Adipocyte (in vitro differentiated cells): ENCODE measurements around the gene AGL.
"Not testable (repeated sequence)": the region's sequence is repeated elsewhere in the genome, so short reads cannot be mapped to it uniquely, and the experiment has no call there.

Source experiments
- DNase-seq: peaks from one replicate; pipeline ENCODE4 v3.0.0-alpha.2; 2015; ENCODE audit warnings: low read depth
- H3K27me3 ChIP-seq: replicated peaks from 2 replicates; pipeline ENCODE4 v1.7.0; 2013; ENCODE audit warnings: mild to moderate bottlenecking, low read length, moderate library complexity; ENCODE audit not compliant: control insufficient read depth, insufficient read depth
- H3K36me3 ChIP-seq: 2 replicates; pipeline ENCODE4 v1.7.0; 2013; ENCODE audit warnings: low read length, mild to moderate bottlenecking, moderate library complexity; ENCODE audit not compliant: control insufficient read depth, insufficient read depth, severe bottlenecking
- H3K4me1 ChIP-seq: 2 replicates; pipeline ENCODE4 v1.7.0; 2013; ENCODE audit warnings: mild to moderate bottlenecking, low read length, moderate library complexity; ENCODE audit not compliant: control insufficient read depth, insufficient read depth
- H3K4me3 ChIP-seq: 2 replicates; pipeline ENCODE4 v1.7.0; 2013; ENCODE audit warnings: mild to moderate bottlenecking, low read length, moderate library complexity
- H3K9ac ChIP-seq: 2 replicates; pipeline ENCODE4 v1.7.0; 2013; ENCODE audit warnings: mild to moderate bottlenecking, low read length, moderate library complexity
- H3K9me3 ChIP-seq: 2 replicates; pipeline ENCODE4 v1.7.0; 2013; ENCODE audit warnings: mild to moderate bottlenecking, low read length, moderate library complexity; ENCODE audit not compliant: control insufficient read depth

AGL gene

GRCh38 chr1:99852648-99853047 lies 2.5 kb downstream of the AGL start:
- Histone ChIP-seq H3K36me3 (no peaks in the 10 kb centered on the region), H3K4me3 (peak overlapping the region; percentile 90), H3K27me3 (no peaks in the 10 kb centered on the region), H3K4me1 (peaks cover 26% of the 10 kb centered on the region), H3K9me3 (no peaks in the 10 kb centered on the region), H3K9ac (no peak overlapping the region)
- peak; percentile 39 for DNase-seq

GRCh38 chr1:99855914-99856450 lies 5.8 kb downstream of the AGL start:
- Histone ChIP-seq H3K4me1 (peaks cover 40% of the 10 kb centered on the region), H3K9ac (no peak overlapping the region), H3K9me3 (no peaks in the 10 kb centered on the region), H3K4me3 (no peak overlapping the region), H3K36me3 (no peaks in the 10 kb centered on the region), H3K27me3 (no peaks in the 10 kb centered on the region)
- no peak for DNase-seq

DNA sequence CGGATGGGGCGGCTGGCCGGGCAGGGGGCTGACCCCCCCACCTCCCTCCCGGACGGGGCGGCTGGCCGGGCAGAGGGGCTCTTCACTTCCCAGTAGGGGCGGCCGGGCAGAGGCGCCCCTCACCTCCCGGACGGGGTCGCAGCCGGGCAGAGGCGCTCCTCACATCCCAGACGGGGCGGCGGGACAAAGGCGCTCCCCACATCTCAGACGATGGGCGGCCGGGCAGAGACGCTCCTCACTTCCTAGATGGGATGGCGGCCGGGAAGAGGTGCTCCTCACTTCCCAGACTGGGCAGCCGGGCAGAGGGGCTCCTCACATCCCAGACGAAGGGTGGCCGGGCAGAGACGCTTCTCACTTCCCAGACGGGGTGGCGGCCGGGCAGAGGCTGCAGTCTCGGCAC lies 6.9 kb downstream of the AGL start:
- H3K27me3 ChIP-seq, DNase-seq, H3K9me3 ChIP-seq, H3K36me3 ChIP-seq, H3K4me3 ChIP-seq, H3K9ac ChIP-seq: not testable (repeated sequence)
- peaks cover 30% of the 10 kb centered on the region for H3K4me1 ChIP-seq

- H3K27me3 ChIP-seq = no peaks in the 10 kb centered on the region
- H3K9ac ChIP-seq = no peak overlapping the region
- no peaks in the 10 kb centered on the region for H3K9me3 ChIP-seq
- no peak for DNase-seq
- H3K4me3 ChIP-seq = no peak overlapping the region
- peaks cover 6% of the 10 kb centered on the region for H3K36me3 ChIP-seq
- peaks cover 18% of the 10 kb centered on the region for H3K4me1 ChIP-seq
Measured at GRCh38 chr1:99858286-99858685, 8.1 kb downstream of the AGL start.

DNA sequence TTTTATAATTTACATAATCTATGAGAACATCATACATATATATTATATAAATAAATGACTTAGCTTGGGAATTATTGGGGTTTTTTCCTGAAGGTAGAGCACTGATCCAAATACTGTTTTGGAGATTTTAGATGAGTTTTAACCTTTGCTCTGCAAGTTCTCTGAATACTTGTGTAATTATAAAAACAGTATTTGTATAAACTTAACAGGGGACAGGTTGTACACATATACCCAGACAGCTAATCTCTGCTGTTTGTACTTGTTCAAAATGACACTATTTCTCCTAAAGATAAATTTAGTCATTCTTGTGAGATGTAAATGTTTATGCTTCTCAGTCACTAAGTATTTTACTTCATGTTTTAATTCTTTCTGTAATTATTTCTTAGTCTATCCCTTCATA lies 8.7 kb downstream of the AGL start:
- H3K4me1 ChIP-seq = peaks cover 15% of the 10 kb centered on the region
- peak overlapping the region; percentile 44 for H3K9ac ChIP-seq
- no peaks in the 10 kb centered on the region for H3K9me3 ChIP-seq
- no peak for DNase-seq
- no peak overlapping the region for H3K4me3 ChIP-seq
- H3K27me3 ChIP-seq = no peaks in the 10 kb centered on the region
- H3K36me3 ChIP-seq = peaks cover 9% of the 10 kb centered on the region

DNA sequence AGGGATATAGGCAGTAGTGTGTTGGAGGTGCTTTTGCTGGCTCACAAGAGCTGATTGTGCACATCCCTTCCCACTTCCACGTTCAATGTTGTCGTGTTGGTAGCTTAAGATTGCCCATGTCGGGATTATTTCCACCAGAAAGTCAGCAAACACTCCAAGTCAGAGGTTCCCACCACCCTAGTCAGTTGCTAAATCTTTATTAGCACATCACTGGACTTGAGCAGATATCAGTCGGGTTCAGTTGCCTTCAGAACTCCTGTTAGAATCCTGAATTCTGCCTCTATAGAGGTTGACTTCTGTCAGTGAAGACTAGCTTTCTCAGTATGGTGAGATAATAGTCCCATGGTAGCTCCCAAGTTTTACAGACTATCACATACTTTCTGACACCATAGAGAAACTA lies 10.5 kb downstream of the AGL start:
- Histone ChIP-seq H3K27me3 (no peaks in the 10 kb centered on the region), H3K4me3 (no peak overlapping the region), H3K4me1 (peaks cover 15% of the 10 kb centered on the region), H3K9me3 (no peaks in the 10 kb centered on the region), H3K36me3 (peaks cover 18% of the 10 kb centered on the region), H3K9ac (no peak overlapping the region)
- no peak for DNase-seq

- peaks cover 18% of the 10 kb centered on the region for H3K4me1 ChIP-seq
- no peak overlapping the region for H3K4me3 ChIP-seq
- no peaks in the 10 kb centered on the region for H3K9me3 ChIP-seq
- H3K27me3 ChIP-seq = no peaks in the 10 kb centered on the region
- no peak for DNase-seq
- H3K36me3 ChIP-seq = peaks cover 24% of the 10 kb centered on the region
- H3K9ac ChIP-seq = no peak overlapping the region
Measured at GRCh38 chr1:99867682-99868081, 17.5 kb downstream of the AGL start.

GRCh38 chr1:99869304-99869703 lies 19.1 kb downstream of the AGL start:
- no peak overlapping the region for H3K9ac ChIP-seq
- DNase-seq = peak; percentile 75
- H3K4me1 ChIP-seq = peaks cover 18% of the 10 kb centered on the region
- no peaks in the 10 kb centered on the region for H3K9me3 ChIP-seq
- no peaks in the 10 kb centered on the region for H3K27me3 ChIP-seq
- peaks cover 14% of the 10 kb centered on the region for H3K36me3 ChIP-seq
- H3K4me3 ChIP-seq = peak overlapping the region; percentile 47

GRCh38 chr1:99869723-99870122 lies 19.6 kb downstream of the AGL start:
- Histone ChIP-seq H3K27me3 (no peaks in the 10 kb centered on the region), H3K4me3 (peak overlapping the region; percentile 47)
- DNase-seq = no peak

DNA sequence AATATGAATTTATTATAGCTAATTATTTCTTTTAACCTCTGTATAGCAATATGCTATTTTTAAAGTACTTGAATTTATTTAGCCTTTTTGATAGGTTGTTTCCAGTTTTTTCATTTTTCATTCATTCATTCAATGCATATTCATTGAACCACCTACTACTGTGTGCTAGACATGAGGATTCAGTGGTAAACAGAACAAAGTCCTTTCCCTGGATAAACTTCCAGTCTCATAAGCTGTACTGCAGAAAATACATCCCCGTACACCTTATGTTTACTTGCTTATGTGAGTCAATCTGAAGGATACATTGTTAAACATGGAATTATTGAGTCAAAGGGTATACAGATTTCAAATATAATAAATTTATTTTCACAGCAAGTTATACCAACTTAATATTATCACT lies 21.9 kb downstream of the AGL start:
- Histone ChIP-seq H3K27me3 (no peaks in the 10 kb centered on the region), H3K4me3 (no peak overlapping the region), H3K9me3 (no peaks in the 10 kb centered on the region), H3K4me1 (peaks cover 18% of the 10 kb centered on the region), H3K9ac (no peak overlapping the region), H3K36me3 (peaks cover 10% of the 10 kb centered on the region)
- DNase-seq = no peak

More at GRCh38 chr1:99869723-99870122, 19.6 kb downstream of the AGL start:
- H3K36me3 ChIP-seq = peaks cover 10% of the 10 kb centered on the region
- H3K9ac ChIP-seq = no peak overlapping the region
- peaks cover 18% of the 10 kb centered on the region for H3K4me1 ChIP-seq
- H3K9me3 ChIP-seq = no peaks in the 10 kb centered on the region

DNA sequence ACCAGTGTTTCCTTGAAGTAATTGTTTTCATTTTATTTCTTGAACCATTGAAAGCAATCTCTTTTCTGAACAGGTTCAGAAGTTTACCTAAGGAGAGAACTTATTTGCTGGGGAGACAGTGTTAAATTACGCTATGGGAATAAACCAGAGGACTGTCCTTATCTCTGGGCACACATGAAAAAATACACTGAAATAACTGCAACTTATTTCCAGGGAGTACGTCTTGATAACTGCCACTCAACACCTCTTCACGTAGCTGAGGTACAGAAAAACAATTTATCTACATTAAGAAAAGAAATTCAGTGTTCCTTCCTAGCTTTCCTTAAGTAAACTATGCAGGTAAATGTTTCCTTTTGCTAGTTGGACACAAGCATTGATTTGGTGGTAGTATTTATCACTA lies 27.4 kb downstream of the AGL start:
- H3K27me3 ChIP-seq = no peaks in the 10 kb centered on the region
- H3K4me3 ChIP-seq = no peak overlapping the region
- no peaks in the 10 kb centered on the region for H3K4me1 ChIP-seq
- DNase-seq = no peak
- H3K36me3 ChIP-seq = peaks cover 34% of the 10 kb centered on the region
- H3K9me3 ChIP-seq = no peaks in the 10 kb centered on the region
- H3K9ac ChIP-seq = no peak overlapping the region

GRCh38 chr1:99886179-99886578 lies 36.0 kb downstream of the AGL start:
- no peak overlapping the region for H3K4me3 ChIP-seq
- no peaks in the 10 kb centered on the region for H3K27me3 ChIP-seq

More at GRCh38 chr1:99886179-99886578, 36.0 kb downstream of the AGL start:
- no peak overlapping the region for H3K9ac ChIP-seq
- H3K4me1 ChIP-seq = peaks cover 8% of the 10 kb centered on the region
- peaks cover 63% of the 10 kb centered on the region for H3K36me3 ChIP-seq
- no peak for DNase-seq
- H3K9me3 ChIP-seq = no peaks in the 10 kb centered on the region
